DOHH2 (cell line): ENCODE data around the gene GABARAPL1.
A peak's percentile ranks its signal among the peaks of the same experiment; 100 is the strongest.
"Not testable (repeated sequence)": the region's sequence is repeated elsewhere in the genome, so short reads cannot be mapped to it uniquely, and the experiment has no call there.

Experiments used
- H3F3A ChIP-seq: fragments of 200-600 bp; sonication (generic), shearing (Covaris generic); 2 replicates; pipeline ENCODE4 v1.6.0; 2016; ENCODE audit warnings: antibody characterized with exemption, mild to moderate bottlenecking; ENCODE audit not compliant: control insufficient read depth, insufficient read depth
- H3K27ac ChIP-seq: fragments of 200-600 bp; sonication (generic); 2 replicates; pipeline ENCODE4 v1.5.1; 2014; ENCODE audit warnings: low read depth, mild to moderate bottlenecking, low read length, moderate library complexity
- H3K27me3 ChIP-seq: fragments of 200-600 bp; sonication (generic); 2 replicates; pipeline ENCODE4 v1.6.1; 2014; ENCODE audit warnings: mild to moderate bottlenecking, low read length, mixed read lengths; ENCODE audit not compliant: control insufficient read depth
- H3K36me3 ChIP-seq: fragments of 200-600 bp; sonication (generic); 2 replicates; pipeline ENCODE4 v1.6.1; 2014; ENCODE audit warnings: mild to moderate bottlenecking, low read length, moderate library complexity, mixed read lengths; ENCODE audit not compliant: control insufficient read depth
- H3K4me1 ChIP-seq: fragments of 200-600 bp; sonication (generic); 2 replicates; pipeline ENCODE4 v1.6.1; 2014; ENCODE audit warnings: mild to moderate bottlenecking, low read length, mixed read lengths; ENCODE audit not compliant: control insufficient read depth
- H3K4me2 ChIP-seq: fragments of 200-600 bp; sonication (generic); 2 replicates; pipeline ENCODE4 v1.6.0; 2014; ENCODE audit warnings: mild to moderate bottlenecking, low read length, moderate library complexity
- H3K4me3 ChIP-seq: fragments of 200-600 bp; sonication (generic); 2 replicates; pipeline ENCODE4 v1.5.1; 2014; ENCODE audit warnings: mild to moderate bottlenecking, low read length, mixed read lengths
- H3K79me2 ChIP-seq: fragments of 200-600 bp; sonication (generic); 2 replicates; pipeline ENCODE4 v1.6.1; 2014; ENCODE audit warnings: mild to moderate bottlenecking, low read length, mixed read lengths; ENCODE audit not compliant: control insufficient read depth
- H3K9me2 ChIP-seq: fragments of 200-600 bp; sonication (generic); replicated peaks from 2 replicates; pipeline ENCODE4 v1.6.1; 2014; ENCODE audit warnings: mild to moderate bottlenecking, low read length, mixed read lengths; ENCODE audit not compliant: control insufficient read depth
- H3K9me3 ChIP-seq: fragments of 200-600 bp; sonication (generic); 2 replicates; pipeline ENCODE4 v1.6.1; 2014; ENCODE audit warnings: antibody characterized with exemption, low read length, mixed read lengths; ENCODE audit not compliant: control insufficient read depth, insufficient read depth
- H4K20me1 ChIP-seq: fragments of 200-600 bp; sonication (generic); 2 replicates; pipeline ENCODE4 v1.6.0; 2014; ENCODE audit warnings: low read depth, mild to moderate bottlenecking, antibody characterized with exemption, low read length, moderate library complexity; ENCODE audit not compliant: control insufficient read depth, insufficient read depth
- CTCF ChIP-seq: fragments of 200-600 bp; sonication (generic); IDR thresholded peaks from one replicate; pipeline ENCODE4 v1.5.1; 2014; ENCODE audit warnings: antibody characterized with exemption, mild to moderate bottlenecking, low read depth, low read length; ENCODE audit not compliant: poor library complexity, severe bottlenecking
- EZH2phosphoT487 ChIP-seq: fragments of 200-600 bp; sonication (generic); IDR thresholded peaks from 2 replicates; pipeline ENCODE4 v1.6.1; 2017; ENCODE audit warnings: borderline replicate concordance, mild to moderate bottlenecking, antibody characterized with exemption, low read length, moderate library complexity, mixed read lengths

Gene GABARAPL1

GRCh38 chr12:10184261-10184843 is 28.3 kb upstream of the GABARAPL1 start:
- Histone ChIP-seq H3K27me3 (peaks cover 12% of the 10 kb centered on the region; the same call in 1 of the 2 replicates), H3F3A (no peaks in the 10 kb centered on the region), H3K4me3 (no peak overlapping the region), H3K4me1 (peaks cover 3% of the 10 kb centered on the region; the same call in 1 of the 2 replicates), H3K4me2 (no peak overlapping the region), H3K9me3 (no peaks in the 10 kb centered on the region), H4K20me1 (no peaks in the 10 kb centered on the region), H3K27ac (no peak overlapping the region), H3K36me3 (no peaks in the 10 kb centered on the region), H3K79me2 (no peaks in the 10 kb centered on the region), H3K9me2 (no peaks in the 10 kb centered on the region)
- no peak for TF ChIP-seq CTCF
- TF ChIP-seq EZH2phosphoT487 = no peak

- H3K9me2 ChIP-seq = no peaks in the 10 kb centered on the region
- no peak overlapping the region for H3K27ac ChIP-seq
- H3K9me3 ChIP-seq = no peaks in the 10 kb centered on the region
- H3K4me2 ChIP-seq = peak overlapping the region; percentile 24; the same call in 1 of the 2 replicates
- peaks cover 16% of the 10 kb centered on the region for H3K27me3 ChIP-seq
- H3K79me2 ChIP-seq = no peaks in the 10 kb centered on the region
- no peak for TF ChIP-seq EZH2phosphoT487
- no peak for TF ChIP-seq CTCF
- no peak overlapping the region for H3K4me3 ChIP-seq
- no peaks in the 10 kb centered on the region for H3F3A ChIP-seq
- peaks cover 11% of the 10 kb centered on the region for H3K4me1 ChIP-seq
- no peaks in the 10 kb centered on the region for H4K20me1 ChIP-seq
- no peaks in the 10 kb centered on the region for H3K36me3 ChIP-seq
Observed at GRCh38 chr12:10186299-10186698, 26.4 kb upstream of the GABARAPL1 start.

GRCh38 chr12:10186958-10187357 is 25.7 kb upstream of the GABARAPL1 start:
- not testable (repeated sequence) for H3K4me3 ChIP-seq, H4K20me1 ChIP-seq, H3K79me2 ChIP-seq, H3K36me3 ChIP-seq, H3K9me2 ChIP-seq, H3K9me3 ChIP-seq, H3F3A ChIP-seq, H3K4me2 ChIP-seq, H3K27ac ChIP-seq
- peaks cover 22% of the 10 kb centered on the region for H3K27me3 ChIP-seq
- H3K4me1 ChIP-seq = peaks cover 11% of the 10 kb centered on the region

- Histone ChIP-seq H3K4me3 (no peak overlapping the region), H3K9me2 (no peaks in the 10 kb centered on the region), H3K36me3 (no peaks in the 10 kb centered on the region), H3K27me3 (peaks cover 33% of the 10 kb centered on the region), H3K4me1 (peaks cover 12% of the 10 kb centered on the region), H3K9me3 (no peaks in the 10 kb centered on the region), H3K79me2 (no peaks in the 10 kb centered on the region), H3K27ac (no peak overlapping the region), H3F3A (no peaks in the 10 kb centered on the region), H3K4me2 (no peak overlapping the region), H4K20me1 (no peaks in the 10 kb centered on the region)
- no peak for TF ChIP-seq CTCF
- no peak for TF ChIP-seq EZH2phosphoT487
Observed at GRCh38 chr12:10189653-10190052, 23.0 kb upstream of the GABARAPL1 start.
